Kidney glomerular epithelial cell (primary cell): ENCODE data around the gene ELK3.

Experiments
- DNase-seq: peaks from one replicate; lab custom pipeline; 2025; lab: John Stamatoyannopoulos, UW

ELK3 gene

GRCh38 chr12:96212456-96213375 is 18.5 kb downstream of the ELK3 start:
- no peak for DNase-seq

DNA sequence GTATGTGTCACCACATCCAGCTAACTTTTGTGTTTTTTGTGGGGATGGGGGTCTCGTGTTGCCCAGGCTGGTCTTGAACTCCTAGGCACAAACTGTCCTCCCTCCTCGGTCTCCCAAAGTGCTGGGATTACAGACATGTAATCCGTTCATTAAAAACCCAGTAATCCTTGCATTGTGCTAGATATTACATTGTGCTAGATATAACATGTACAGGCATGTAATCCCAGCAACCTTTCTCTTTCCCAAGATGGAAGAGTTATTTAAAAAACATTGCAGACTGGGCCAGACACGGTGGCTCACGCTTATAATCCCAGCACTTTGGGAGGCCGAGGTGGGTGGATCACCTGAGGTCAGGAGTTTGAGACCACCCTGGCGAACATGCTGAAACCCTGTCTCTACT is 19.7 kb downstream of the ELK3 start:
- DNase-seq, result no peak

DNA sequence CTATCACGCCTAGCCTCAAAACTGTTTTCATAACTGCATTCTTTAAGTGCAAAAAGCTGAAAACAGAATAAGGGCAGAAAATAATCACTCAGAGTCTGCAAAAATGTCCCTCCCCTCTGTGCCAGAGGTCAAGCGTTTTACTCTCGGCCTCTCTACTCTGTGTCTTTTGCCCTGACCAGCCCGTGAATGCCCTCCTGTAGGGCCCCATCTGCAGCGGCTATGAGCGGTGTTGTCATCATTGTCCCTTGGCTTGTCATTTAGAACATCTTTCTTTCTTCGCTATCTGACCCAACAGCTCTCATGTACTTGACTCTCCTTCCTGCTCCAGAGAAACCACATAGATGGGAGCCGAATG is 21.7 kb downstream of the ELK3 start:
- DNase-seq, result no peak

GRCh38 chr12:96218989-96219678 is 25.0 kb downstream of the ELK3 start:
- DNase-seq, result no peak

GRCh38 chr12:96219700-96220206 is 25.6 kb downstream of the ELK3 start:
- peak; percentile 96 for DNase-seq

GRCh38 chr12:96220902-96221301 is 26.7 kb downstream of the ELK3 start:
- DNase-seq, result no peak

- DNase-seq, result no peak
These were observed 27.2 kb downstream of the ELK3 start for GRCh38 chr12:96221391-96221790.

- no peak for DNase-seq
These were observed 29.4 kb downstream of the ELK3 start for GRCh38 chr12:96223411-96224218.

DNA sequence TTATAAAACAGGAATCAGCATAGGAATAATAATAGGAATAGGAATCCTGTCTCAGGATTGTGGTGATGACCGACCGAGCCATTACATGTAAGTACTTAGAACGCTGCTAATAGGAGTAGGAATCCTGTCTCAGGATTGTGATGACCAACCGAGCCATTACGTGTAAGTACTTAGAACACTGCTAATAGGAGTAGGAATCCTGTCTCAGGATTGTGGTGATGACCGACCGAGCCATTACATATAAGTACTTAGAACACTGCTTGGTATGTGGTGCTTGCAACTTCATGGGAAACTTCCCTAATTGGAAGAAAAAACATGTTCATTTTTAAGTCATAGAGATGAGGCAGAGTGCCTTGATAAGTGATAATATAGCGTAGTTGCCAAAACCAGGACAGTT is 30.0 kb downstream of the ELK3 start:
- no peak for DNase-seq

- no peak for DNase-seq
These were observed 31.1 kb downstream of the ELK3 start for GRCh38 chr12:96225044-96225855.

GRCh38 chr12:96225994-96226399 is 31.8 kb downstream of the ELK3 start:
- DNase-seq, result no peak

DNA sequence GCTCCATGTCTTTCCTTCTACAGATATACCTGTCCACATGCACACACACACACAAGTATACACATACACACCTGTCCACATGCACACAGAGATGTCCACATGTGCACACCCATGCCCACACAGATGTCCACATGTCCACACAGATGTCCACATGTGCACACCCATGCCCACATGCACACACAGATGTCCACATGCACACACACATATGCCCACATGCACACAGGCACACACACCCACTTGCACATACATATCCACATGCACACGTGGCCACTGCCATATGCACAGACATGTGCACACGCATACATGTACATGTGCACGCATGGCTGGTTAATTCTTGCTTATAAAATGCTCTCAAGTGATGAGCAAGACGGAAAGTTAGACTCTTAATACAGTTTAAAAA is 32.2 kb downstream of the ELK3 start:
- DNase-seq, result no peak

DNA sequence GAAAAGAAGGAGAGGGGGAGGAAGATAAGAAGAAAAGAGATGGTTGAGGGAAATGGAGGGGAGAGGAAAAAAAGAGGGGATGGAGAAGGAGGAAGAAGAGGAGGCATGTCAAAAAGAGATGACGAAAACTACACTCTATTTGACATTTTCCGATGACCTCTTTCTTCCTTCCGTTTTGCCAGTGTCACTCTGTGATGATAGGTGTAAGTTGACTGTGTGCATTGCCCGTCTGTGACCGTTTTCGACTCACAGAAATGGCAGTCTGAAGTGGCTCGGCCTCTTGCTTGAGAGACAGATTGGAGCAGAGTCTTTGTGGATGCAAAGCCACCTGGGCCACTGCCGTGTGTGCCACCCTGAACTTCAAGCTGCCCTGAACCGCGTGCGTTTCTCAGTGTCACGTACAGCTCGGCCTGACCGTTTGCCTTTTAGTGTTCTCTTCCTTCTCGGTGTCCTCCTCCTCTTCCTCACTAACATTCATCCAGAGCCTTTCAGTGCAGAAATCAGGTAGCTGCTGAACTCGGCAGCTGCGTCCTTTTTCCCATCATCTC is 32.7 kb downstream of the ELK3 start:
- DNase-seq, result no peak

DNA sequence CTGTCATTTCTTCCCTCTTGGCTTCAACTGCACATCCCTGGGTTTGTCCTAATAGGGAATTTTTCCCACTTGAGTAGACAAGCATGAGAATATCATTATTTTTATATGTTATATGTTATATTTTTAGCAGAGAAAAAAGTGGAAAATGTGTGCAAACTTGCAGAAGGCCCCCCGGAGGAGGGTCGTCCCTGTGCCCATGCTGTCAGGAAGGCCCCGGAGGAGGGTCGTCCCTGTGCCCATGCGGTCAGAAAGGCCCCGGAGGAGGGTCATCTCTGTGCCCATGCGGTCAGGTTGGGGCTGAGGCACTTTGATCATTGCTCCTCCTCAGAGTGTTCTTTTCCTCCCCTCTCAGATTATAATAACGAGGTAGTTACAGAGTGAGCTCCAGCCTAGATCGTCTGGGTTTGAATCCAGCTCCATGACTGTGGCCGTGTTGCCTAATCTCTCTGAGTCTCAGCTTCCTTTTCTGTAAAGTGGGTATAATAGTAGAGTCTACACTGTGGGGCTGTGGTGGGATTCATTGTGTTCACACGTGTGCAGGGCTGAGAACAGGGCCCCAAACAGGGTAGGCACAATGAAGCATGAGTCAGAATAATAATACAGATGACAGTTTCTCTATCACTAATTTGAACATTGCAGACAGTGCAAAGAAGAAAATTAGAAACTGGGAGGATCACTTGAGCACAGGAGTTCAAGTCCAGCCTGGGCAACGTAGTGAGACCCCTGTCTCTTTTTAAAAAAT is 33.4 kb downstream of the ELK3 start:
- no peak for DNase-seq

- no peak for DNase-seq
These were observed 34.5 kb downstream of the ELK3 start for GRCh38 chr12:96228566-96229248.

- DNase-seq, result no peak
These were observed 36.5 kb downstream of the ELK3 start for GRCh38 chr12:96230646-96231045.

DNA sequence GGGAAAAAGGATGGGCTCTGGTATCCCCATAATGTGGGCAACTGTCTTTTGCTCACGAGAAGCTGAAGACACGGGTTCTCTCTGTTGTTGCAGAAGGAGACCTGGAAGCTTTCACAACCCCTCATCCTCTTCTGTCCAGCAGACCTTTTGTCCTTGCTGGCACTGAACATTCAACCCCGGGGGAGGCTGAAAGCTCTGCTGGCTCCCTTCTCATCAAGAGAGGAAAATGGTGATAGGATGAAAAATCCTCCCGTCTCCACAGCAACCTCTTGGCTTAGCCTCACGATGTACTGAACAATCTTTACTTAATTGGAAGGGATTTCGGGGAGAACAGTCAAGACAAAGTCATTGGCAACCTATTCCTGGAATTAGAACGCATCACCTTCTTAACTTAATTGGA is 39.0 kb downstream of the ELK3 start:
- no peak for DNase-seq

- no peak for DNase-seq
These were observed 39.8 kb downstream of the ELK3 start for GRCh38 chr12:96233939-96234461.

DNA sequence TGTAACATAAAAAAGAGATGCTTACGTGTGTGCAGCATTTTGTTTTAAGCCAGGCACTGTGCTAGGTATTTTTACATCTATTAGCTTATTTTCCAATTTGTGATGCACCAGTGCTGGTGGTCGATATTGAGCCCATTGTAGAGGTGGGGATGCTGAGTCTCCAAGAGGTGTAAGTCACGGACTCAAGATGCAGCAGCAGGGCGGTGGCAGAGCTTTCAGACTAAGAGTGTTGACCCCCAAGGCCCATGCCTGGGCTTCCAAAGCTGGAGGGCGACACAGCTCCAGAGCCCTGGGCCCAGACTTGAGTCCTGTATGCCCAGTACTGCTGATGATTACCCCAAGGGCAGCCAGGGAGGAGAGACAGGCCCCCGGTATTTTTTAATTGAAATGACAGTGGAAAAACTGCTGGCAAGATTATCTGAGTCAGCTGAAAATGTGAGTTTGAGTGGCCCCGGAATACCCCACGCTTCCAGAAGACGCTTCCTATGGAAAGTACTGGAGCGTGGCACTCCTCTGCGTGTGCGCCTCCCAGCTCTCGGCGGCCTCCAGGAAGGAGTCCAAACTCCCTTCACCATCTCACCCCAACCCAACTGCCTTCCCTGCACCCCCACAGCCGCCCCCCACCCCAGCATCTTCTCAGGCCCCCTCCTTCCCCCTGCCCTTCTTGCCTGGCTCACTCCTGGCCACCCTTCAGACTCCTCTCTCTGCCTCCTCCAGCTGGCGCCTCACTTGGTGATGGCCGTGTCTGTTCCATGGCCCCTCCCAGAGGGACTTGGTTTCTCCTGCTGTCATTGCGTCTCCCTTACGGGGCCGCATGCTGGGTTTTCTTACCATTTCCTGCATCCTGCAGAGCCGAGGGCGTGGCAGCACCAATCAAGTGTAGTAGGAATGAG is 40.7 kb downstream of the ELK3 start:
- no peak for DNase-seq
